NCI-H1930 (cell line): ENCODE results near the gene SCAPER.
"Not testable (repeated sequence)": the region's sequence is repeated elsewhere in the genome, so short reads cannot be mapped to it uniquely, and the experiment has no call there.

Experiments
- DNase-seq, 2 experiments: peaks; one replicate each; lab custom pipeline; 2025; lab: John Stamatoyannopoulos, UW

SCAPER gene

GRCh38 chr15:76501011-76501410, 404.1 kb downstream of the SCAPER start:
- DNase-seq: no peak

- DNase-seq: no peak
These were observed 409.7 kb downstream of the SCAPER start for GRCh38 chr15:76495487-76495886.

GRCh38 chr15:76492538-76492937, 412.6 kb downstream of the SCAPER start:
- DNase-seq: no peak

GRCh38 chr15:76483752-76484151, 421.4 kb downstream of the SCAPER start:
- DNase-seq: no peak

GRCh38 chr15:76483018-76483417, 422.1 kb downstream of the SCAPER start:
- DNase-seq: no peak

GRCh38 chr15:76480267-76480666, 424.9 kb downstream of the SCAPER start:
- no peak for DNase-seq

- no peak for DNase-seq
These were observed 434.4 kb downstream of the SCAPER start for GRCh38 chr15:76470691-76471090.

GRCh38 chr15:76468722-76469121, 436.4 kb downstream of the SCAPER start:
- no peak for DNase-seq

- DNase-seq: no peak
These were observed 438.0 kb downstream of the SCAPER start for GRCh38 chr15:76467136-76467535.

- DNase-seq: no peak
These were observed 439.4 kb downstream of the SCAPER start for GRCh38 chr15:76465728-76466127.

- DNase-seq: no peak
These were observed 440.9 kb downstream of the SCAPER start for GRCh38 chr15:76464247-76464646.

- no peak for DNase-seq
These were observed 444.3 kb downstream of the SCAPER start for GRCh38 chr15:76460871-76461270.

GRCh38 chr15:76460347-76460746, 444.8 kb downstream of the SCAPER start:
- no peak for DNase-seq

GRCh38 chr15:76451540-76451939, 453.6 kb downstream of the SCAPER start:
- DNase-seq: no peak

- no peak for DNase-seq
These were observed 455.7 kb downstream of the SCAPER start for GRCh38 chr15:76449455-76449854.

GRCh38 chr15:76448755-76449154, 456.4 kb downstream of the SCAPER start:
- DNase-seq: no peak

- DNase-seq: no peak
These were observed 457.3 kb downstream of the SCAPER start for GRCh38 chr15:76447728-76448441.

- DNase-seq: no peak
These were observed 464.7 kb downstream of the SCAPER start for GRCh38 chr15:76440441-76440840.

GRCh38 chr15:76439542-76439941, 465.6 kb downstream of the SCAPER start:
- DNase-seq: no peak

GRCh38 chr15:76433798-76434400, 471.2 kb downstream of the SCAPER start:
- no peak for DNase-seq

GRCh38 chr15:76433036-76433435, 472.1 kb downstream of the SCAPER start:
- DNase-seq: not testable (repeated sequence)

GRCh38 chr15:76432604-76433003, 472.5 kb downstream of the SCAPER start:
- no peak for DNase-seq

GRCh38 chr15:76431971-76432370, 473.2 kb downstream of the SCAPER start:
- no peak for DNase-seq

GRCh38 chr15:76430711-76431110, 474.4 kb downstream of the SCAPER start:
- not testable (repeated sequence) for DNase-seq
